Right renal cortex interstitium (tissue), 3 donors: ENCODE results near the gene UXT. TPM values are rescaled to one million over a fixed set of nuclear protein-coding genes. Genes with fewer than 3 reads are reported as not detected.
A peak's percentile ranks its signal among the peaks of the same experiment; 100 is the strongest.
"Not testable (repeated sequence)": the region's sequence is repeated elsewhere in the genome, so short reads cannot be mapped to it uniquely, and the experiment has no call there.

ENCODE experiments used
- DNase-seq, 3 donors: peaks; one replicate each; pipeline ENCODE4 v3.0.0-alpha.2; 2013; ENCODE audit warnings: low read depth in 3 of 3, low spot score in 2 of 3
- polyA plus RNA-seq, 3 donors: library from polyadenylated mRNA; unstranded; fragments of 120-200 nt; gene quantifications; one replicate each; pipeline ENCODE4 v1.2.1, GENCODE V29; 2013; ENCODE audit not compliant: insufficient read length in 3 of 3

Gene UXT, protein sequence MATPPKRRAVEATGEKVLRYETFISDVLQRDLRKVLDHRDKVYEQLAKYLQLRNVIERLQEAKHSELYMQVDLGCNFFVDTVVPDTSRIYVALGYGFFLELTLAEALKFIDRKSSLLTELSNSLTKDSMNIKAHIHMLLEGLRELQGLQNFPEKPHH
- 100 to 1,000 TPM; 115 to 118 (median 116) TPM for polyA plus RNA-seq

DNA sequence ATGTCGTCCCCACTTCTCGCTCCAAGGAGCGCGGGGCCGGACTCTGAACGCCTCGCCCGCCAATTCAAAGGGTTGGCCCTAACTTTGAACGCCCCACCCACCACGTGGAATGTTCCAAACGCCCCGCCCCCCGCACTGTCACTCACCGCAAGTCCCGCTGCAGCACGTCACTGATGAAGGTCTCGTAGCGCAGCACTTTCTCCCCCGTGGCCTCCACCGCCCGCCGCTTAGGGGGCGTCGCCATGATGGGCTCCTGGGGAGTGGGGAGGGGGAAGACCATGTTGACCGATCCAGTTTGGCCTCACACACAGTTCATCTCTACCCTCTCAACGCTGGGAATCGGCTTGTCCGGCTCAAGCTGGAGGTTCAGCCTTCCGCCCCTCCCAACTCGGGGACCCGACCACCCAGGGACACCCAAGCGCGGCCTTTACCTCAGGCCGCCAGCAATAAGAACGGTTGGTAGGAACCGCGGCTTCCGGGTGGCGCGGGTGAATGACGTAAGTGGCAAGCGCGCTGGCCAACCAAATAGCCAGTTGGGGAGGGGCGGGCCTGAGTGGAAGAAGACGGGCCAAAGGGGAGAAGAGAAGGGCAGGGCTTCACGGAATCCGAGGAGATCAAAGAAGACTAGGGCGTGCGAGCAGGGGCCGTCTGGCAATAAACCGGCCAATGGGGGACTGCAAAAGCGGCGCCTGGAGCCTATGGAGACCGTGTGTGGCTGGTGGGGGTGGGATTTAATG, at the start of gene UXT:
TSS of gene UXT (minus strand) at position 497 of the 737 bp plus-strand sequence. CDS start at position 244, 253 bp downstream.
- peak; percentile 67 to 79 (median 79) for DNase-seq

DNA sequence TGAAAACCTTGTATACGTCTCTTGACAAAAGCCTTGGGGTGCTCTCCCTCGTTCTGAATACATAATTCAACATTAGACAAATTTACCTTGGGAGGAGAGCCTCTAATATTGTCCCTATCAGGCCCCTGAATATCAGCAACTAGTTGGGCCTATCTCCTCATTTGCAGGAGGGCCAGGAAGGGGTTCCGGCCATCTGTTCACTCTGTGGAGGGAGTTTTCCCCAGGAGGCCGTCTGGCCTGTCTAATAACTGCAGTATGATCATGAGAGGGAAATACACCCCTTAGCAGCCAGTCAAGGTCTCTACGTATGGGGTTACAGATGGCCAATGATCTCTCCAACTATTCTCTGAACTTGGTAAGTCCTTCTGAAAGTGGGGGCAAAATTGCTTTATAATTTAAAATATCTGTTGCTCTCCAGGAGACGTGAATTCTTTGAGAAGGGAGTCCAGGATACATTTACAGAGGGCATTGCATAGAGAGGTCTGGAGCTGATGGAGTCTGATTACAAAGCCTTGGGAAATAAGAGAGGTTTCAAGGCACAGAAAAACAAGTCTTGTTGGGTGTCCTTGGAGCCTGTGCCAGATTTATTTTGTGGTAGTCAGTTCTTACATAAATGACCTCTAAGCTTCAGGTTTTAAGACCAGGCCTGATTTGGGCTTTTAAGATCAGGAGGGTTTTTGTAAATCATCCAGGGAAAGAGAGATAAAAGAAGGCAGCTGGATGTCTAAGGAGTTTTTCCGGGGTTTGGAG, 48.2 kb upstream of the UXT start:
- DNase-seq, result no peak

DNA sequence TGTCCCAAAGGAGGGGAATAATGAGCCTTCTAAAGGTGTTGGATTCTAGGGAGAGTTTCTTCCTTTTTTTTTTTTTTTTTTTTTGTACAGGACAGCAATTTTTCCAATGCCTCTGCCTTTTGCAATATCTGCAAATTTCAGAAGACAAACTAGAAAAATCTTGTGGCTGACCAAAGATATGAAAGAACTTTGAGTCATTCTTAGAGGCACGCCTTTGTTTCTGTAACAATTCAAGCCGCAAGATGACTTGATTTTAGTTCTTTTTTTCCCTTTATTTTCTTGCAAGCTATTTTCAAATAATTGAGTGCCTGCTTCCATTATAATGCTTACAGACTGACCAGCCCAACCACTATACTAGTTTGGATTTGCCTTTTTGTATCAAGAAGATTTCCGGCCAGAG, 47.6 kb upstream of the UXT start:
- no peak for DNase-seq

DNA sequence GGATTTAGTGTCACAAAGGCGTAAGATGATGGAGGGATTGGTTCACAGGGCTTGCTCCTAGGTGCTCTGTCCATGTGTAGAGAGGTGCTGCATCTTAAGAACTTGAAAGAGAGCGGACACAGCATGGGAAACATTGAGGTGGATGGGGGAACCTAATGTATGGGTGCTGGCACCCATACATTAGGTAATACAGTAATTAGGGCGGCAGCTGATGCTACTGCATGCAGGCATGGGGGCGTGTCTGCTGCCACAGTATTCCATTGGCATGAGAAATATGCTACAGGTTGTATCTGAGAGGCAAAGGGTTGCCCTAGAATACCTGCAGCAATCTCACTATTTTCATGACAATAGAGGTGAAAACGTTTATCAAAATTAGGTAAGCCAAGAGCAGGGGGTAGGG, 45.8 kb upstream of the UXT start:
- no peak for DNase-seq

DNA sequence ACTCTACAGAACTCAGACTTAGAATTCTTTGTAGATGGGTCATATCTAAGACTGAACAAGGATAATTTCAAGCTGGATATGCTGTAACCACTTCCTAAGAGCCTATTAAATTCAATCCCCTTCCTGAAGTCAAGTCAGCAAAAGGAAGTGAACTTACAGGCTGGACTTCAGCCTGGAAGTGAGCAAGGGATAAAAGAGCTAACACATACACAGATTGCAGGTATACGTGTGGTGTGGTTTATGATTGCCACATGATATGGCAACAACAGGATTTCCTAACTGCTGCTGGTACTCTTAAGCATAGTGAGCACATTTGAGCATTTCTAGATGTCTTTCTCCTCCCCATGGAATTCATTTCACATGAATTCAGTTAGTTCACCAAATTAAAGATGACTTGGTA, 38.2 kb upstream of the UXT start:
- no peak for DNase-seq

DNA sequence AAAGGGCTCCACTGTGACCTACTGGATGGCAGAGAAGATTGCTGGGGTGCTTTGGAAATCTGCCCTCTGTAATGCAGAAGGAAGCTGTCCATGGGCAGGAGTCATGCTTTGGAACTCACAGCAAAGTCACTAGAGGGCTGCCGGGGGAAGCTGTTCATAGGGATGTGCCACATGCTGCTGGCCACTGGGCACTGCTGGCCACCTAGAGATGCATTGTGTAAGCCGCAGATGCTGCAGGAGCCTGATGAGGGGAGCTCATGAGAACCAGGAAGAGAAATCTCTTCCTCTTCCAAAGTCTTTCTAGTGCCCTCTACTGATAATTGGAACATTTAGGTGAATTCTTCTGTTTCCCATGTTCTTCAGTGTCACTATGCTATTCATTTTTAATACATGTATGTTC, 31.2 kb upstream of the UXT start:
- DNase-seq, result no peak

DNA sequence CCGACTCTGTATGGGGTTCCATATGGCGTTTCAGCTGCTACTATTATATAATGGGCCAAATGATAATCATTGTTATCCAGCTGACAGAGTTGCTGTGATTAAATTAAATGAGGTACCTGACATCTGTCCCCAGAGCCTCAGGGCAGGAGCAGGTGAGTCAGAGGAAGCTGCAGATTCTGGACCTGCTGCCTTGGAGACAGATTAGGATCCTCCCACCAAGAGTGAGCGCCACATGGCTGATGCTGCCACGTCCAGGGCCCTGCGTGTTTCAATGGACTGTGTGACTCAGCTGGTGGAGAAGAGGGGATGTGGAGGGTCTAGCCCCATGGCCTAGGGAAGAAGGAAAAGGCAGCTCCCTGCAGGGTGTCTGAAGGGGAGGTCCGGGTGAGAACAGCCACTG, 28.3 kb upstream of the UXT start:
- no peak for DNase-seq

DNA sequence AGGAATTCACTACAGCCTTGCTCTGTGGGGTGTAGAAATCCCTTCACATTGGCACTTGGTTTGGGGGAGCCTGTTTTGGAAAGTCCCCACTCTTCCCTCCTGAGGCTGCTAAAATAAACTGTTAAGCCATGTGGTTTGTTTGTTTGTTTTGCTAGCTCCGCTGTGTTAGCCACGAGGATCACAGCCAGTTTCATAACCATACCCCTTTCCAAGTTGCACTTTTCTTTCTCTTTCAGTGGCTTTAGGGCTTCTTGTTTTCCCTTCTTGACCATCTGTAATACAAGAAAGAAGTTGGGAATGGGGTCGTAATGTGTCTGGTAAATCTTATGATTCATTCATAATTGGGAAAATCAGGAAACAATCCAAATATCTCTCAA, 24.8 kb upstream of the UXT start:
- DNase-seq, result no peak

DNA sequence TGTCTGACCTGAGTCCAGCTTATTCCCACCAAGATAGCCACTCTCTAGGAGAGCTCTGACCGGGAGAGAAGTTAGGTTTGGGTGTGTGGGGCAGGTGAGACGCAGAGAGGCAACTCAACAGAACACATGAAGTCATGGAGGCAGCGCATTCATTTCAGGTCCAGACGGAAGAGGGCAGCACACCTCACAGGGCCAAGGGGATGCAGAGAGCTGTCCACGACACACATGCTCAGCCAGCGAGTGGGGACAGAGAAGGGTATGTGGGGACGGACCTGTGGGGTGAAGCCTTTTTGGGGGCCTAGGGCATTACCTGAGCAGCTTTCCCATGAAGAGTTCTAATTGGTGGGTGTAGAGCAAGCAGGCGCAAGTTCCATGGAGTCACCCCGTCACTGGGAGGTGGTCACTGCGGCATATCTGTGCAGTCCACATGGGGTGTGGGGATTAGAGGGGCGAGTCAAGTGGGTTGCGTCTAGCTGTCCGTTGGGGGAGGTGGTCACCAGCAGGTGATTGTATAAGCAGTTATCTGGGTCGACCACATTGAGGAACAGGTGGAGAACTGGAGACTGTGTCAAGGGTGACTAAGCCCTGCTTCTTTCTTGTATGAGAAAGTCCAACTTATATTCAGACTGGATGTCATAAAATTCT, 24.3 kb upstream of the UXT start:
- no peak for DNase-seq

DNA sequence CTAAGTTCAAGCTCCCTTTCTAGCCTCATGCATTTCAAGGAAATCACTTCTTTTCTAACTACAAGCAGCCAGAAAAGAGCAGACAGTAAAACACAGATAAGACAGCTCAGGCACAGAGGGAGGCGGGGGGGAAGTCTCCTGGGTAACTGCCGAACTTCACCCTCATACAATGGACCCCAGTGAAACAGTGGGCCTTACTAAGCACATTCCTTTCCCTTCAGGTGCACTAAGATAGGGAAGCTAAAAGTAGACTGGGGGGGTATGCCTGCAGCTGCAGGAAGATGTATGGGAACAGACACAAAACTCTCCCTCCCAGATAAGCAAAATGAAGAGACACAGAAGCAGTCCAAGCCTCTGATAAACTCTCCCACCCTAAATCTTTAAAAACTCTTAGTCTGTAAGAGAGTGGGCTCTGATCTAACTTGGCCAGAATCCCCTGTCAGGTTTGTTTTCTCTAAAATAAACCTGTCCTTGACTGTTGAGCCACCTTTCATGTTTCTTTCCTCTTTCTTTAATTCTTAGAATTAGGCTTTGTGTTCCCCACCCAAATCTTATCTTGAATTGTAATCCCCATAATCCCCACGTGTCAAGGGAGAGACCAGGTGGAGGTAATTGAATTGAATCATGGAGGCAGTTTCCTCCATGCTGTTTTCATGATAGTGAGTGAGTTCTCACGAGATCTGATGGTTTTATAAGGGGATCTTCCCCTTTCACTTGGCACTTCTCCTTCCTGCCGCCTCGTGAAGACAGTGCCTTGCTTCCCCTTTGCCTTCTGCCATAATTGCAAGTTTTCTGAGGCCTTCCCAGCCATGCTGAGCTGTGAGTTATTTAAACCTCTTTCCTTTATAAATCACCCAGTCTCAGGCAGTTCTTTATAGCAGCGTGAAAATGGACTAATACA, 17.2 kb upstream of the UXT start:
- not testable (repeated sequence) for DNase-seq

DNA sequence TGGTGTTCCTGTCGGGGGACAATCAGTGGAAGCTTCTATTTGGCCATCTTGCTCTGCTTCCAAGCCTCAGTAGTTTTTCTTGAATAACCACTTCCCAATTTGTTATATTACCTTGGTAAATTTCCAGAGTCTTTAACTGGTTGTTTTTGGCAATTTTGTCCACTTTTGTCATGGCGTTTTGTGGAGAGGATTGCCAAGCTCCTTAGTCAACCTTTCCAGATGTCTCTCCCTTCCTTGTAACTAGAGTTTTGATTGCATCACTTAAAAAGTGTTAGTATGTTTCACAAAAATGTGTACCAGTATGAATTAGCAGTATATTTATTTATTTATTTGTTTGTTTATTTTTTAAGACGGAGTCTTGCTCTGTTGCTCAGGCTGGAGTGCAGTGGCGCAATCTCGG, 15.8 kb upstream of the UXT start:
- DNase-seq, result no peak

DNA sequence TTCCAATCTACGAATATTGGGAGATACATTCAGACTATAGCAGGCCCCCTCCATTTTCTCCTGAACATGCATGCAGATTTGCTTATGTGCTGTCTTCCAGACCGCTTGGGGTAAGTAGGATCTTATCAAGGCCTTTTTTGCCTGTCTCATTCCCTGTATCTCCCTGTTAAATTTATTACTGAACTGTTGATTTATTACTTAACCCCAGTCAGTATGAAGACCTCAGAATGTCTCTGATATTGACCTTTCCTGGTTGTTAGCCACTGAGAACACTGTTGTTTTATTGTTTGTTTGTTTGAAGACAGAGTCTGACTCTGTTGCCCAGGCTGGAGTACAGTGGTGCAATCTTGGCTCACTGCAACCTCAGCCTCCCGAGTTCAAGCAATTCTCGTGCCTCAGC, 6.8 kb upstream of the UXT start:
- not testable (repeated sequence) for DNase-seq

DNA sequence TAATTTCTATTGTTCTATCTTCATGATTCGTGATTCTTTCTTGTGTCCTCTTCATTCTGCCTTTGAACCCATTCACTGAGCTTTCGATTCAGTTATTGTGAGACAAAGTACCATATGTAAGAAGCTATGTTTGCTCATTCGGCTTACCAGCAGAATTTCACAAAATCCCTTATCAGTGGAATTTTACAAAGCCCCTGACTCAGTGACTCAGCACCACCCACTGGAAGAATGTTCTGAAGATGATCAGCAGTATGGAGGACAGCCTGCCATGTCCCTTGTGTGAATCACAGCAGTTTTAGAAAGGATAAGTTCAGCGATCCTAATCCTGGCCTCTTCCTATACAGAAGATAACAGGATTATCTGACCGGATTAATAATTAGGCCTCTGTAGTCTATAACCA, 5.8 kb upstream of the UXT start:
- no peak for DNase-seq

DNA sequence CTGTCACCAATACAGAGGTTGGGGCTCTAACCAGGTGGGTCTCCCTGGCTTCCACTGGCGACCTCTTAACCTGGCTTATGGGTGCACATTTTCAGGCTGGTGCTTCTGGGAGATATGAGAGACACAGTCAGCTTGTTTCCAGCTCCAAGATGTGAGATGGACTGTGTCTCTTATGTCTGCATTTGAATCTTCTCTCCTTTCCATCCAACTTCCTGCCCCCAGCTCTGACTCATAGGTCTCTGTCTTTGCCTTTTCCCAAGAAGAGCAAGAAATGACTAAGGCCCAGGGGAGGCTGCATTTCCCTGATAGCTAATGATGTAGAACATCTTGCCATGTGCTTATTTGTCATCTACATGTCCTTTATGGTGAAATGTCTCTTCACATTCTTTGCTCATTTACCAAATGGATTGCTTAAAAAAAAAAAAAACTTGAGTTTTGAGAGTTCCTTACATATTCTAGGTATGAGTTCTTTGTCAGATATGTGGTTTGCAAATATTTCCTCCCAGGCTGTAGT, 3.2 kb upstream of the UXT start:
- DNase-seq, result no peak

DNA sequence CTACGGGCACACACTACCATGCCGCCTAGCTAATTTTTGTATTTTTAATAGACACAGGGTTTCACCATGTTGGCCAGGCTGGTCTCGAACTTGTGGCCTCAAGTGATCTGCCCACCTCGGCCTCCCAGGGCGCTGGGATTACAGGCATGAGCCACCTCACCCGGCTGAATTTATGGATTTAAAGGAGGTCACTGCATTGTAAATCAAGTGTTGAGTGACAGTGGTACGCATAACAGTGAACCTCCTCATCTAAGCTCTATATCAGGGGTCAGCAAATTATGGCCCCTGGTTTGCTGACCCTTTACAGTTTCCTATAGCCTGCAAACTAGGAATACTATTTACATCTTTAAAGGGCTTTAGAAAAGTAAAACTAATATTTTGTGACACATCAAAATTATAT, 2.6 kb upstream of the UXT start:
- no peak for DNase-seq

DNA sequence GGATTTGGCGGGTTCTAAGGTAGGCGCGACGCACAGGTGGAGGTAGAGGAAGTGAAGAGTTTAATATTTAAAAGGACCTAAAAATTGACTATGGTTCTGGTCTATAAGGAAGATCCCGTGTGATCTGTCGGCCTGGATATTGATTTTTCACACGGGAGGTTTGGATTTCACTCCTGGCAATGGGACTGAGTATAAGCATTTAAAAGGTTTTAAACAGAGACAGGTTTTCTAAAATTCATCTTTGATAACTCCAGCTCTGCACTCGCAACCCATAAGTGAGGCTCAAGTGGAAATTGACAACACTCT, 394 bp upstream of the UXT start:
- no peak for DNase-seq

DNA sequence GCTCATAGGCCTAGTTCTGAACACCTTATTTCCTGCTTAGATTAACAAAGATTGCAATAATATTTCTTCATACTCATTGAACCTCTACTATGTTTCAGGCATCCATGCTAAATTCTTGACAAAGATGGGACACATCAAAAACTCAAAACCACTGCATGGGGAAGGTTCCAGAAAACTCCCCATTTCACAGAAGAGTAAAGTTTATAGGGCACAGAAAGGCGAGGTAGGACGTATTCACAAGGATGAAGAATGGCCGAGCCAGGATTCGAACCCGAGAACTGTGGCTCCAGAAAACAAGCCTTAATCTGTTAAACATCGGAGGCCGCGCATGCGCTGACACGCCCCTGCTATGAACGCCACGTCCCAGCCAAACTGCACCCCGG, 688 bp downstream of the UXT start:
- DNase-seq, result no peak

DNA sequence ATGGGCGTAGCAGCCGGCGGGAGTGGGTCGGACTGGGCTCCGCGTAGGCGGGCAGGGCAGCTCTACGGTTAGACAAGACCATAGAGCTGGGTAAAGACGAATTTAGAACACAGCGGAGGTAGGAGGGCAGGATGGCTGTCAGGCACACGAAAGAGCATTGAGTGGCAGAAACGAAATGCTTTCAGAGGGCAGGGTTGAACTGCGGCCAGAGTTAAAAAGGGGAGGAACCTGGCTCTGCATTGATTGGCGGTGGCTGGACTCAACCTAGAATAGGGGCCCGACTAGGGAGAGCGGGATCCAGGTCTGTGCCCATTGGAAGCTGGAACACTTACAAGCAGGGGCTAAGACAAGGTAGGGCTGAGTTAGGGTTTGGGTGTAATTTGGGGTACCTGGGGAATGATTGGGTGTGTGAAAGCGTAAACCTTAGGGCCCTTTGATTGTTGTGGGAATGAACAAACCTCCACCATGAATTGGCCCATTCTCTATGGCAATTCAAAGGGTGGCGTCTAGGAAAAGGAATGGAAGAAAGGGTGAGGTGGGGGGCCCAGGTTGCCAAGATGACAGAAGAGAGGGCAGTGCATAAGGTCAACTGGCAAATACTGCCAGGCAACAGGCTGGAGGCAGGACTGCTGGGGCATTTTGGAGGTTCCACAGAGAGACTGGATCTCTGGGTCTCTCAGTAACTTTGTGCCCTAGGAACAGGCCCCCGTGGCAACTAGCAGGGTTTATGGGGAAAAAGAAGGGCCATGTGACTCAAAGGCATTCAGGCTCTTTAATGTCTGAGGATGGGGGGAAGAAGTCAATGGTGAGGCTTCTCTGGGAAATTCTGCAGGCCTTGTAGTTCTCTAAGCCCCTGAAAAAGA, 7.7 kb downstream of the UXT start:
- no peak for DNase-seq
